ENCODE results near the gene SSR3.
"Not testable (repeated sequence)": the region's sequence is repeated elsewhere in the genome, so short reads cannot be mapped to it uniquely, and the experiment has no call there.

SSR3 gene

GRCh38 chr3:156554842-156555687 lies at the start of gene SSR3:
Gene SSR3, minus strand, starts transcription at chr3:156555117. Its CDS starts 28 bp downstream, at chr3:156555089.
- peak; percentile 90 to 98 (median 98) for DNase-seq (ENCODE audit: low read depth in 4 of 4, low spot score in 1 of 4)

- no peak for DNase-seq (ENCODE audit: low read depth in 4 of 4, low spot score in 1 of 4)
Observed at GRCh38 chr3:156604064-156604641, 49.2 kb upstream of the SSR3 start.

GRCh38 chr3:156603379-156604017 lies 48.6 kb upstream of the SSR3 start:
- DNase-seq (ENCODE audit: low read depth in 4 of 4, low spot score in 1 of 4), result no peak

GRCh38 chr3:156602424-156602823 lies 47.5 kb upstream of the SSR3 start:
- DNase-seq (ENCODE audit: low read depth in 4 of 4, low spot score in 1 of 4), result no peak

GRCh38 chr3:156601497-156601896 lies 46.6 kb upstream of the SSR3 start:
- no peak for DNase-seq (ENCODE audit: low read depth in 4 of 4, low spot score in 1 of 4)

- no peak for DNase-seq (ENCODE audit: low read depth in 4 of 4, low spot score in 1 of 4)
Observed at GRCh38 chr3:156600834-156601233, 45.9 kb upstream of the SSR3 start.

GRCh38 chr3:156599089-156599874 lies 44.4 kb upstream of the SSR3 start:
- DNase-seq (ENCODE audit: low read depth in 4 of 4, low spot score in 1 of 4), result no peak

- no peak for DNase-seq (ENCODE audit: low read depth in 4 of 4, low spot score in 1 of 4)
Observed at GRCh38 chr3:156598413-156598812, 43.5 kb upstream of the SSR3 start.

- no peak for DNase-seq (ENCODE audit: low read depth in 4 of 4, low spot score in 1 of 4)
Observed at GRCh38 chr3:156594219-156594683, 39.3 kb upstream of the SSR3 start.

- DNase-seq (ENCODE audit: low read depth in 4 of 4, low spot score in 1 of 4), result no peak
Observed at GRCh38 chr3:156593814-156594213, 38.9 kb upstream of the SSR3 start.

- not testable (repeated sequence) for DNase-seq (ENCODE audit: low read depth in 4 of 4, low spot score in 1 of 4)
Observed at GRCh38 chr3:156589806-156590205, 34.9 kb upstream of the SSR3 start.

GRCh38 chr3:156587760-156588069 lies 32.8 kb upstream of the SSR3 start:
- DNase-seq (ENCODE audit: low read depth in 4 of 4, low spot score in 1 of 4), result no peak

GRCh38 chr3:156586905-156587759 lies 32.2 kb upstream of the SSR3 start:
- no peak for DNase-seq (ENCODE audit: low read depth in 4 of 4, low spot score in 1 of 4)

GRCh38 chr3:156583469-156583868 lies 28.6 kb upstream of the SSR3 start:
- DNase-seq (ENCODE audit: low read depth in 4 of 4, low spot score in 1 of 4), result no peak

- no peak for DNase-seq (ENCODE audit: low read depth in 4 of 4, low spot score in 1 of 4)
Observed at GRCh38 chr3:156582532-156583183, 27.7 kb upstream of the SSR3 start.

- no peak for DNase-seq (ENCODE audit: low read depth in 4 of 4, low spot score in 1 of 4)
Observed at GRCh38 chr3:156581954-156582353, 27.0 kb upstream of the SSR3 start.

- DNase-seq (ENCODE audit: low read depth in 4 of 4, low spot score in 1 of 4), result no peak
Observed at GRCh38 chr3:156581033-156581432, 26.1 kb upstream of the SSR3 start.

- DNase-seq (ENCODE audit: low read depth in 4 of 4, low spot score in 1 of 4), result no peak
Observed at GRCh38 chr3:156579427-156579851, 24.5 kb upstream of the SSR3 start.

GRCh38 chr3:156577736-156578135 lies 22.8 kb upstream of the SSR3 start:
- DNase-seq (ENCODE audit: low read depth in 4 of 4, low spot score in 1 of 4), result no peak
